Mesenchymal stem cell (in vitro differentiated cells and primary cell): ENCODE measurements around the gene POLR2H.

Experiments used
- DNase-seq: peaks from one replicate; pipeline ENCODE4 v3.0.0-alpha.2; 2013
- H2AFZ ChIP-seq: one replicate; pipeline ENCODE4 v1.6.1; 2013; ENCODE audit warnings: low read depth, mild to moderate bottlenecking, control low read depth, inconsistent platforms, low read length, moderate library complexity
- H2AK5ac ChIP-seq: 2 replicates; pipeline ENCODE4 v1.6.1; 2013; ENCODE audit warnings: low read length, moderate library complexity, mild to moderate bottlenecking, inconsistent platforms; ENCODE audit not compliant: severe bottlenecking
- H2BK120ac ChIP-seq: one replicate; pipeline ENCODE4 v1.6.1; 2013; ENCODE audit warnings: low read depth, mild to moderate bottlenecking, inconsistent platforms, low read length, moderate library complexity
- H2BK12ac ChIP-seq, 2 experiments: one replicate each; pipeline ENCODE4 v1.6.1; 2013; ENCODE audit warnings: inconsistent platforms in 2 of 2, low read length in 2 of 2, mild to moderate bottlenecking in 2 of 2, moderate library complexity in 2 of 2, control low read depth in 1 of 2
- H2BK15ac ChIP-seq: one replicate; pipeline ENCODE4 v1.6.1; 2013; ENCODE audit warnings: mild to moderate bottlenecking, low read depth, inconsistent platforms; ENCODE audit not compliant: poor library complexity, severe bottlenecking
- H2BK5ac ChIP-seq: 2 replicates; pipeline ENCODE4 v1.6.1; 2013; ENCODE audit warnings: low read depth, mild to moderate bottlenecking, low read length, control low read depth, inconsistent platforms; ENCODE audit not compliant: poor library complexity, severe bottlenecking
- H3K14ac ChIP-seq, 2 experiments: one replicate each; pipeline ENCODE4 v1.6.1; 2013; ENCODE audit warnings: inconsistent platforms in 2 of 2, low read length in 2 of 2, control low read depth in 1 of 2, mild to moderate bottlenecking in 1 of 2, moderate library complexity in 1 of 2
- H3K18ac ChIP-seq, 2 experiments: one replicate each; pipeline ENCODE4 v1.6.1; 2013; ENCODE audit warnings: inconsistent platforms in 2 of 2, low read length in 2 of 2, control low read depth in 1 of 2, low read depth in 1 of 2, mild to moderate bottlenecking in 1 of 2
- H3K23ac ChIP-seq, 2 experiments: one replicate each; pipeline ENCODE4 v1.6.1; 2013; ENCODE audit warnings: inconsistent platforms in 2 of 2, low read length in 2 of 2, mild to moderate bottlenecking in 2 of 2, moderate library complexity in 2 of 2, control low read depth in 1 of 2
- H3K27ac ChIP-seq: 2 replicates; pipeline ENCODE4 v1.5.1; 2013; ENCODE audit warnings: mild to moderate bottlenecking, moderate library complexity, low read length, control low read depth, inconsistent platforms; ENCODE audit not compliant: poor library complexity, severe bottlenecking
- H3K27me3 ChIP-seq, 2 experiments: 2 replicates each; pipeline versions ENCODE4 v1.6.1 to v1.7.0; 2013; ENCODE audit warnings: low read length in 2 of 2, mild to moderate bottlenecking in 2 of 2, moderate library complexity in 2 of 2, control low read depth in 1 of 2, inconsistent platforms in 1 of 2; ENCODE audit not compliant: control insufficient read depth in 1 of 2, insufficient read depth in 1 of 2
- H3K36me3 ChIP-seq, 2 experiments: 2 replicates each; pipeline versions ENCODE4 v1.6.1 to v1.7.0; 2013; ENCODE audit warnings: low read length in 2 of 2, control low read depth in 1 of 2, inconsistent platforms in 1 of 2, low read depth in 1 of 2, mild to moderate bottlenecking in 1 of 2; ENCODE audit not compliant: insufficient read depth in 2 of 2, control insufficient read depth in 1 of 2
- H3K4ac ChIP-seq, 2 experiments: one replicate each; pipeline ENCODE4 v1.6.1; 2013; ENCODE audit warnings: inconsistent platforms in 2 of 2, low read length in 2 of 2, mild to moderate bottlenecking in 2 of 2, moderate library complexity in 2 of 2, control low read depth in 1 of 2, low read depth in 1 of 2
- H3K4me1 ChIP-seq: 2 replicates; pipeline ENCODE4 v1.6.1; 2013; ENCODE audit warnings: low read depth, low read length, control low read depth; ENCODE audit not compliant: control insufficient read depth, insufficient read depth
- H3K4me2 ChIP-seq: 2 replicates; pipeline ENCODE4 v1.6.1; 2013; ENCODE audit warnings: low read length, mild to moderate bottlenecking, inconsistent platforms; ENCODE audit not compliant: poor library complexity, severe bottlenecking
- H3K4me3 ChIP-seq, 2 experiments: 2 replicates each; pipeline versions ENCODE4 v1.5.1 to v1.7.0; 2013; ENCODE audit warnings: low read length in 2 of 2, mild to moderate bottlenecking in 2 of 2, control low read depth in 1 of 2, low read depth in 1 of 2; ENCODE audit not compliant: insufficient read depth in 1 of 2
- H3K79me1 ChIP-seq: replicated peaks from 2 replicates; pipeline ENCODE4 v1.6.1; 2013; ENCODE audit warnings: mild to moderate bottlenecking, control low read depth, low read length, inconsistent platforms; ENCODE audit not compliant: poor library complexity, severe bottlenecking
- H3K9ac ChIP-seq: 2 replicates; pipeline ENCODE4 v1.7.0; 2013; ENCODE audit warnings: mild to moderate bottlenecking, low read length, moderate library complexity
- H3K9me3 ChIP-seq: 2 replicates; pipeline ENCODE4 v1.7.0; 2013; ENCODE audit warnings: mild to moderate bottlenecking, low read length; ENCODE audit not compliant: control insufficient read depth
- H4K8ac ChIP-seq: one replicate; pipeline ENCODE4 v1.6.1; 2013; ENCODE audit warnings: inconsistent platforms, mild to moderate bottlenecking, low read length, moderate library complexity
- H4K91ac ChIP-seq: one replicate; pipeline ENCODE4 v1.6.1; 2013; ENCODE audit warnings: mild to moderate bottlenecking, low read length, inconsistent platforms
- WGBS: methylation state at CpG from one replicate; pipeline ENCODE4 v1.1.7; 2013; ENCODE audit warnings: mixed read lengths; 5-methylcytosine and 5-hydroxymethylcytosine counted together

POLR2H gene

GRCh38 chr3:184409331-184409926 is 47.9 kb downstream of the POLR2H start:
- Histone ChIP-seq H2AK5ac (no peak overlapping the region), H3K4me3 (no peak overlapping the region), H3K4me2 (no peak overlapping the region), H3K9ac (no peak overlapping the region), H3K18ac (no peak overlapping the region), H3K36me3 (no peaks in the 10 kb centered on the region), H4K91ac (no peak overlapping the region), H3K79me1 (no peaks in the 10 kb centered on the region), H2BK12ac (no peak overlapping the region), H3K27me3 (peaks cover 3 to 15% of the 10 kb centered on the region in 2 experiments), H2BK5ac (no peak overlapping the region), H2AFZ (no peak overlapping the region), H3K4me1 (peaks cover 1% of the 10 kb centered on the region), H3K9me3 (no peaks in the 10 kb centered on the region), H3K27ac (no peak overlapping the region), H3K23ac (no peak overlapping the region), H2BK15ac (no peak overlapping the region), H3K4ac (no peak overlapping the region), H2BK120ac (no peak overlapping the region), H3K14ac (no peak overlapping the region), H4K8ac (no peak overlapping the region)
- no peak for DNase-seq
- WGBS: 86% methylated on average over 8 of the region's 8 CpGs

DNA sequence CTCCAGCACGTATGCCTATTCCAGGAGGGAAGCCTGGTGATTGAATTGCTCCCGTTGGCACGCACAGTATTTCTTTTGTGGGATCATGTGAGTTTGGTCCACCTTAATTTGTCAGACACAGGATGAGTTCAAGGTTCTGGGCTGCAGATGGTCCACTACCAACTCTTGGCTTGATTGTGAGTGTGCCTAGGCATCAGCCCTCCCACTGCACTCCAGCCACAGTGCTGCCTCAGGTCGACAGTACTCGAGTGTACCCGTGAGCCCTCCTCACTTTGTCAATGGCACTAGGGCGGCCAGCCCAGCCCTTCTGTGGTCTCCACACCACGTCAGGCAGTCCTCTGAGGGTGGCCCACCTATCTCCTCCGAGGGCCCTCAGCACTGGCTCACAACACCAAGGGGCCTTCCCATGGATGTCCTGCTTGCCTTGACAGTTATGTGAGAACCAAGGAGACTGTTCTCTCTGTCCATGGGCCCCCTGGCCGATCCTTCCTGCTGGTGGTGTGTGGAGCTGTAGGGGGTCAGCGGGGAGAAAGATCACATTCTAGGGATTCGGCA is 48.5 kb downstream of the POLR2H start:
- no peak overlapping the region for H3K4me2 ChIP-seq
- H3K4ac ChIP-seq: no peak overlapping the region
- peaks cover 2% of the 10 kb centered on the region for H3K4me1 ChIP-seq
- H3K27me3 ChIP-seq: peaks cover 3 to 13% of the 10 kb centered on the region in 2 experiments
- H2BK15ac ChIP-seq: no peak overlapping the region
- no peak overlapping the region for H2AK5ac ChIP-seq
- no peak overlapping the region for H4K91ac ChIP-seq
- H2AFZ ChIP-seq: no peak overlapping the region
- H3K4me3 ChIP-seq: no peak overlapping the region
- H2BK12ac ChIP-seq: no peak overlapping the region
- DNase-seq: no peak
- H3K9ac ChIP-seq: no peak overlapping the region
- no peak overlapping the region for H3K18ac ChIP-seq
- no peaks in the 10 kb centered on the region for H3K36me3 ChIP-seq
- no peaks in the 10 kb centered on the region for H3K79me1 ChIP-seq
- no peak overlapping the region for H4K8ac ChIP-seq
- H3K23ac ChIP-seq: no peak overlapping the region
- H3K27ac ChIP-seq: no peak overlapping the region
- no peak overlapping the region for H2BK5ac ChIP-seq
- 69% methylated on average over 10 of the region's 12 CpGs for WGBS
- no peaks in the 10 kb centered on the region for H3K9me3 ChIP-seq
- H2BK120ac ChIP-seq: no peak overlapping the region
- no peak overlapping the region for H3K14ac ChIP-seq

- no peak overlapping the region for H3K27ac ChIP-seq
- H3K23ac ChIP-seq: no peak overlapping the region
- no peak overlapping the region for H3K18ac ChIP-seq
- no peak overlapping the region for H2BK12ac ChIP-seq
- H3K9ac ChIP-seq: no peak overlapping the region
- no peak for DNase-seq
- peak overlapping the region in 1 of 2 experiments; percentile 31 for H3K4ac ChIP-seq
- H3K36me3 ChIP-seq: no peaks in the 10 kb centered on the region
- no peak overlapping the region for H2BK120ac ChIP-seq
- no peak overlapping the region for H3K4me3 ChIP-seq
- no peaks in the 10 kb centered on the region for H3K9me3 ChIP-seq
- H2BK15ac ChIP-seq: no peak overlapping the region
- H2AK5ac ChIP-seq: no peak overlapping the region
- H4K8ac ChIP-seq: peak overlapping the region; percentile 14
- H3K4me2 ChIP-seq: no peak overlapping the region
- peaks cover 0 to 6% of the 10 kb centered on the region in 2 experiments for H3K27me3 ChIP-seq
- H2BK5ac ChIP-seq: no peak overlapping the region
- H3K79me1 ChIP-seq: no peaks in the 10 kb centered on the region
- H2AFZ ChIP-seq: no peak overlapping the region
- peak overlapping the region in 1 of 2 experiments; percentile 37 for H3K14ac ChIP-seq
- H4K91ac ChIP-seq: peak overlapping the region; percentile 57
- 92% methylated on average over 16 of the region's 16 CpGs for WGBS
- H3K4me1 ChIP-seq: peaks cover 4% of the 10 kb centered on the region
These were observed 53.1 kb downstream of the POLR2H start for GRCh38 chr3:184414418-184415202.

DNA sequence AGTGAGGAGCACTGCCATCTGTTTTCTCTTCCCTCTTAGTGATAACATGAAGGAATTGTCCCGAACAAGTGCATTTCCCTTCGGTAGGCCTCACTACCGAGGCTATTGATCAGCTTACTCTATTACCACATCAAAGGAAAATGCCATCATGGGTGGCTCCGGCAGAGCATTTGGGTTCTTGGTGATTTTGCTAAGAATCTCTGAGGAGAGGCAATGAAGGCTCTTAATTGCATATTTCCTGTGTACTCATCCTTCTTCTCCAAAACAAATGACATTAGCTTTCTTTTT is 53.6 kb downstream of the POLR2H start:
- Histone ChIP-seq H3K36me3 (no peaks in the 10 kb centered on the region), H3K79me1 (no peaks in the 10 kb centered on the region), H3K18ac (no peak overlapping the region), H3K14ac (no peak overlapping the region), H4K91ac (no peak overlapping the region), H2BK5ac (no peak overlapping the region), H3K4me2 (no peak overlapping the region), H2BK12ac (no peak overlapping the region), H2AFZ (no peak overlapping the region), H3K9ac (no peak overlapping the region), H3K4ac (no peak overlapping the region), H3K23ac (no peak overlapping the region), H2AK5ac (no peak overlapping the region), H3K27me3 (peaks cover 0 to 3% of the 10 kb centered on the region in 2 experiments), H2BK15ac (no peak overlapping the region), H2BK120ac (no peak overlapping the region), H3K4me3 (no peak overlapping the region), H3K4me1 (peaks cover 4% of the 10 kb centered on the region), H3K27ac (no peak overlapping the region), H3K9me3 (no peaks in the 10 kb centered on the region), H4K8ac (no peak overlapping the region)
- WGBS: 67% methylated on average over 1 of the region's 4 CpGs
- DNase-seq: no peak
